GM13977 (cell line): ENCODE measurements around the gene RTL10.
"Not testable (repeated sequence)": the region's sequence is repeated elsewhere in the genome, so short reads cannot be mapped to it uniquely, and the experiment has no call there.

Experiments
- DNase-seq: peaks from one replicate; pipeline ENCODE4 v3.0.0; 2012; ENCODE audit warnings: low spot score
- in situ Hi-C: fragments of 300-500 bp; cut with MboI; formaldehyde crosslinking; loops from one replicate; pipeline ENCODE4 v1.12.0; 2022; ENCODE audit warnings: low sequenced_read_pairs, low pct_unique_long_range_greater_than_20kb, mixed read lengths, inconsistent platforms; ENCODE audit not compliant: unreplicated experiment
- TF ChIP-seq, protein P1 (sequence below): IDR thresholded peaks from 2 replicates; pipeline ENCODE4 v1.5.1; 2012; ENCODE audit warnings: mild to moderate bottlenecking, control low read depth; ENCODE audit not compliant: insufficient read depth; ENCODE audit errors: extremely low read depth, missing control alignments

RTL10 gene

DNA sequence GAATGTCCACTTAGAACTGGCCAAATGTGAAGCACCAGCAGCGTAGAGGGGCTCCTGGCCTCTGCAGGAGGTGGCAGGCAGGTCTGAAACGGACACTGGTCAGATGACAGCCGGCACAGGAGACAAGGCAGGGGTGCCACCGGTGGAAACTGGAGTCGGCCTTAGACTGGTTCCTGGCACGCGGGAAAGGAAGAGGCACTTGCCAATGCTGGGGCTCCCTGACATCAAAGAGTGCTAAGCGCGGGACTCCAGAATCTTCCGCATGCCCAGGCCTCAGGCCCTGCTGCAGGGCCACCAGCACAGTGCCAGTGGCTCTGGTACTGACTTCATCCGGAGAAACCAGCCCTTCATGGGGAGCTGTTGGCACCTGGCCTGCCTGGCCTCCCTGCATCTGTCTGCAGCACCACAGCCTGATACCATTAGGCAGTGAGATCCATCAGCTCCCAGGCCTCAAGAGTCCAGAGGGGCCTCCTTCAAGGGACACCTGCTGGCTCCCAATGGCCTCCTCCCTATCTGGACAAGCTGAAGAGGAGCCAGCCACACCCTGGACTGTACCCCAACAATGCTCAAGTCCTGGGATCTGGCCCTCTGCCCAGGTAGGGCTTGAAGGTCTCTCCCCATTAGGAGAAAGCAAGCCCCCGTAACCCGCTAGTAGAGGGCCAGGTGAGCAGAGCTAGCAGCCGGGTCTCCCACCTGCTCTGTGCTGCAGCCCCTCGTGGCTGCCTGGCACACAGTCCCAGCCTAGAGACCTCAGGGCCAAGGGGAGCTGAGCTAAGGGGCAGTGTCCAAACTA lies 29.7 kb upstream of the RTL10 start:
- no peak for DNase-seq
- in situ Hi-C loops = no loop called here
- TF ChIP-seq, protein P1, sequence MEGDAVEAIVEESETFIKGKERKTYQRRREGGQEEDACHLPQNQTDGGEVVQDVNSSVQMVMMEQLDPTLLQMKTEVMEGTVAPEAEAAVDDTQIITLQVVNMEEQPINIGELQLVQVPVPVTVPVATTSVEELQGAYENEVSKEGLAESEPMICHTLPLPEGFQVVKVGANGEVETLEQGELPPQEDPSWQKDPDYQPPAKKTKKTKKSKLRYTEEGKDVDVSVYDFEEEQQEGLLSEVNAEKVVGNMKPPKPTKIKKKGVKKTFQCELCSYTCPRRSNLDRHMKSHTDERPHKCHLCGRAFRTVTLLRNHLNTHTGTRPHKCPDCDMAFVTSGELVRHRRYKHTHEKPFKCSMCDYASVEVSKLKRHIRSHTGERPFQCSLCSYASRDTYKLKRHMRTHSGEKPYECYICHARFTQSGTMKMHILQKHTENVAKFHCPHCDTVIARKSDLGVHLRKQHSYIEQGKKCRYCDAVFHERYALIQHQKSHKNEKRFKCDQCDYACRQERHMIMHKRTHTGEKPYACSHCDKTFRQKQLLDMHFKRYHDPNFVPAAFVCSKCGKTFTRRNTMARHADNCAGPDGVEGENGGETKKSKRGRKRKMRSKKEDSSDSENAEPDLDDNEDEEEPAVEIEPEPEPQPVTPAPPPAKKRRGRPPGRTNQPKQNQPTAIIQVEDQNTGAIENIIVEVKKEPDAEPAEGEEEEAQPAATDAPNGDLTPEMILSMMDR = no peak

DNA sequence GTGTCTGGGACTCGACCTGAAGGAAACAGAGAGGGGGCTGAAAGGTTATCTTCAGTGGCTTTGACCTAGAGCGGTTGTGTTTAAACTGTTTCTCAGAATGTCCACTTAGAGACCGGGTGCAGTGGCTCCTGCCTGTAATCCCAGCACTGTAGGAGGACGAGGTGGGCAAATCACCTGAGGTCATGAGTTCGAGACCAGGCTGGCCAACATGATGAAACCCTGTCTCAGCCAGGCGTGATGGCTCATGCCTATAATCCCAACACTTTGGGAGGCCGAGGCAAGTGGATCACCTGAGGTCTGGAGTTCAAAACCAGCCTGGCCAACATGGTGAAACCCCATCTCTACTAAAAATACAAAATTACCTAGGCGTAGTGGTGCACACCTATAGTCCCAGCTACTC lies 28.8 kb upstream of the RTL10 start:
- DNase-seq, in situ Hi-C loops: not testable (repeated sequence)

DNA sequence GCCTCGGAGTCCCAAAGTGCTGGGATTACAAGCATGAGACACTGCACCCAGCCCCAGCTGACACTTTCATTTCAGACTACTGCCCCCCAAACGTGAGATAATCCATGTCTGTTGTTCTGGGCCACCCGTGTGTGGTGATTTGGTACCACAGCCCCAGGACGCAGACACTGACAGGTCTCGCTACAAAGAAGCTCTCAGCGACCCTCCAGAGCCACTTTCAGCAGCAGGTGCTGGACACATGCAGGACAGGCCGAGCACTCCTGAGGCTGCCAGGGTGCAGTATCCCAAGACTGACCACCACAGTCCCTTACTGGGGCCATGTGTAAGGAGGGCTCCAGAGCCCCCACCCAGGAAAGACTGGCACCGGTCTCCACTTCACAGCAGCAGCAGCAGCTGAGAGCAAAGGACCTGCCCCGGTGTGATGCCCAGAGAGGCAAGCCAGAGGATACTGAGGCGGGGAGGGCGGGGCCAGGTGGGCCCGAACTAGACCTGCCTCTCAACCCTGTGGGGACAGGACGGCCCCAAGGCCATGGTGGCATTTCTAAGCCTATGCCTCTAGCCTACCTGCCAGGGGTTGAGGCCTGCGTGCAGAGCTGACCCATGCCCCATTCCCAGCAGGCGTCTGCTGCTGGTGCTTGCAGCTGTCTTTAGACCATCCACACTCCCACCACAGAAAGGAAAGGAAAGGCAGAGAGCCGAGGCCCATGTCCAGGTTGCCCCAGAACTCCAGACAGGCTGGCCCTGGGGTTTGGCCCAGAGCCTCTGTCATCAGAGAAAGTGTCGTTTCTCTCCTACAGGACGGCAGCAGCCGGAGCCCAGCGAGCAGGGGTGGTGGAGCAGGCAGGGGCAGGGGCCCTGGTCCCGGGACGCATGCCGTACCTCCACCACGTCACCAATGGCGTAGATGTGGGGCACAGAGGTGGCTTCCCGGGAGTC lies 28.0 kb upstream of the RTL10 start:
- DNase-seq = no peak
- TF ChIP-seq, protein P1 = no peak
- in situ Hi-C loops = no loop called here

DNA sequence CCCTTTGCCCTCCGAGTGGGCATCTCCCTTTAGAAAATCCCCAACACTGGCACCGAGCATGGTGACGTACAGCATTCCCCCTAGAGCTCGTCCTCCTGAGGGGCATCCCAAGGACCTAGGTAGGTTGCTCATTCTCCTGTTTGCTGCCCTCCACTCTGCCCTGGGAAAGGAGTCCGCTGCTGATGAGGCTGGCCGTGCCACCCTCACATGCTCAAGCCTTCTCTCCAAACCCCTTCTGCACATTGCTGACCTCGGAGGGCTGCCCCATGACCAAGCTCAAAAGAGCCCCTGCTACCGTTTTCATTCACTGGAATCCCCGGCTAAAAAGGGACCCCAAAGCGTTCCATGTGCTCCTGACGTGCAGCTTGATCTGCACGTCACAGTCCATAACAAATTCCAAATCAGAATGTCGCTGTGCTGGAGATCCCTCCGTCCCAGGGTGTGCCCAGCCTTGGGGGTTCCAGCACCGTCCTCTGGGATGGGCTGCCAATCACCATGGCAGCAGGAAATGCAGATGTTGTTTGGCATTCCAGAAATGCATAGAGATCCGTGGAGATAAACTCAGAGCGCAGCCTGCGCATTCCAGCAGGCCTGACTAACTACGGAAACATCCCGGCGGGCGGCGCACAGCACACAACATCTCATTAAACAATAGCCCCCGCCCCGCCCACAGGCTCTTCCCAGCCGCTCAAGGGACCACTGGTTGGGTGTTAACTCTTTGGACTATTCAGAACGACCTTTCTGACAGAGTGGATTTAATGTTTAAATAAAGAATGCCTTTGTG lies 26.3 kb upstream of the RTL10 start:
- in situ Hi-C loops = no loop called here
- DNase-seq = no peak
- TF ChIP-seq, protein P1 = no peak

DNA sequence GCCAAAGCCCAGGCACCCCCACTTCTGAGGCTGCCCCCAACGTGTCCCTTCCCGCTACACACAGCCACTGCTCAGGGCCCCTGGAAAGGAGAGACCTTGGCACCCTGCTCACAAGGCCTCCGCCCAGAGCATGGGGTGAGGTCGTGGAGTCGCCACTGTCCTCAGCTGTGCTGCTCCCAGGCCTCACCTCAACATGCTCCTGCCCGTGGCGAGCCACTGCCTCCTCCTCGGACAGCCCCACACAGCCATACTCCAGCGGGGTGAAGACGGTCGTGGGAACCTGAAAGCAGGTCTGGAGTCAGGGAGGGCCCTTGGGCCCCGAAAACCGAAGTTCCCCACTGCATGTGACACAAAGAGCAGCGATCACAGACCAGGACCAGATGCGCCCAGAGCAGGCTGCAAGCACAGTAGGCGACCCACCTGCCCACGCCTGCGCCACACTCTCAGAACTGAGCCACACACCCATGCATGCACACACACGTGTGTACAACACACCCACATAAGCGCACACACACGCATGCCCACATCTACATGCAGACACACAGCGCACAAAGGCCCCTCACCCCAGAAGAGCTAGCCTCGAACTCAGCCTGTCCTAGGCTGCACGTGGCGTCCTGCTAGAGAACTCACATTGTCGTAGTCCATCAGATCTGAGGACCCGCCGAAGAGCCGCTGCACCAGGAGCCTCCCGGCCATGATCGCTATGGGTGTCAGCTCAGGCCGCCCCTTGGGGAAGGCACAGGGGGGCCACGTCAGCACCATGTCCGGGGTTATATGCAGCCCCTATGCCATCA lies 25.5 kb upstream of the RTL10 start:
- in situ Hi-C loops = no loop called here
- TF ChIP-seq, protein P1 = no peak
- no peak for DNase-seq

DNA sequence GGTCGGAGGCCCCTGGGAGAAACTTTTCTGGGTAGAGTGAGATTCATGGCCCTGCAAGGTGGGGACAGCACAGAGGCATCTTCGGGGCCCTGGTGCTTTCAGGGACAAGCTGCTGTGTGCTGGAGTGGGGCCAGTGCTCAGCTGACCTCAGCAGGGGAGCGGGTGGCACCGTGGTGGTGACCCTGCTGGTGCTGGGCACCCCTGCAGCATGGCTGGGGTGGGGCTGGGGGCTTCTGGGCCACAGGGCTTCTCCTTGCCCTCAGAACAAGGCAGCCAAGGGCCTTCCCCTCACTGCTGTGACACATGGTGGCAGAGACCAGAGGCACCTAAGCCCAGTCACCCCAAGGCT lies 24.9 kb upstream of the RTL10 start:
- in situ Hi-C loops = no loop called here
- no peak for DNase-seq
- TF ChIP-seq, protein P1 = no peak
